ENCODE data around the gene CYP27C1.

- no peak for TF ChIP-seq CTCF (conservative IDR thresholded peaks at IDR 0.05 in 1 of 2, IDR thresholded peaks at IDR 0.05 in 1 of 2; ENCODE audit: low read depth in 1 of 2, low read length in 2 of 2)
- TF ChIP-seq EZH2 (IDR thresholded peaks at IDR 0.05; ENCODE audit: low read length, missing control alignments): no peak
Observed at GRCh38 chr2:127164761-127165538, 55.1 kb downstream of the CYP27C1 start.
